Thyroid gland (tissue), 4 donors: Measurements from ENCODE around the gene FOXS1. TPM values are rescaled to one million over a fixed set of nuclear protein-coding genes. Genes with fewer than 3 reads are reported as not detected.
A peak's percentile ranks its signal among the peaks of the same experiment; 100 is the strongest.

Source experiments
- DNase-seq, 2 donors: peaks; one replicate each; pipeline ENCODE4 v3.0.0-alpha.2; 2019
- H3K27ac ChIP-seq, 3 donors: fragments of 200-600 bp; sonication (generic); 1 replicate in 2 of 3; 2 replicates in 1 of 3; pipeline ENCODE4 v1.5.1; 2016 to 2019; ENCODE audit warnings: mild to moderate bottlenecking in 1 of 3, moderate library complexity in 1 of 3
- H3K27me3 ChIP-seq: fragments of 200-600 bp; sonication (generic); one replicate; pipeline ENCODE4 v1.5.1; 2019
- H3K36me3 ChIP-seq, 2 donors: fragments of 200-600 bp; sonication (generic); one replicate each; pipeline ENCODE4 v1.5.1; 2016 to 2019
- H3K4me1 ChIP-seq, 2 donors: fragments of 200-600 bp; sonication (generic); one replicate each; pipeline ENCODE4 v1.5.1; 2017 to 2019
- H3K4me3 ChIP-seq, 3 donors: fragments of 200-600 bp; sonication (generic); replicated peaks in 1 of 3; 1 replicate in 2 of 3; 2 replicates in 1 of 3; pipeline ENCODE4 v1.5.1; 2016; ENCODE audit warnings: mild to moderate bottlenecking in 1 of 3
- H3K9me3 ChIP-seq: fragments of 200-600 bp; sonication (generic); one replicate; pipeline ENCODE4 v1.5.1; 2017
- CTCF ChIP-seq, 6 experiments: fragments of 200-600 bp in 3 of 6; fragments of 450-650 bp in 3 of 6; sonication (generic) in 3 of 6; IDR thresholded peaks; one replicate each; pipeline ENCODE4 v1.5.1; 2016 to 2019; ENCODE audit warnings: antibody characterized with exemption in 6 of 6, mild to moderate bottlenecking in 2 of 6, inconsistent platforms in 1 of 6, moderate library complexity in 1 of 6
- POLR2A ChIP-seq, 2 donors: fragments of 450-650 bp; IDR thresholded peaks; one replicate each; pipeline ENCODE4 v1.6.1; 2017; ENCODE audit warnings: antibody characterized with exemption in 2 of 2, mild to moderate bottlenecking in 2 of 2, moderate library complexity in 1 of 2
- WGBS, 2 donors: methylation state at CpG; one replicate each; pipeline ENCODE4 v1.1.5; 2017; 5-methylcytosine and 5-hydroxymethylcytosine counted together
- intact Hi-C: fragments of 100-400 bp; cut with DNase I; formaldehyde crosslinking; loops from one replicate; pipeline ENCODE4 v1.15.1; 2023
- total RNA-seq, 4 donors: library from RNA; depleted of rRNA; stranded (reverse); fragments of >200 nt; gene quantifications; one replicate each; pipeline ENCODE4 v1.2.3, GENCODE V29; 2016

FOXS1 gene
- total RNA-seq, 4 donors from 2014 or later, result 0.44 to 1.0 TPM; not detected in 2

DNA sequence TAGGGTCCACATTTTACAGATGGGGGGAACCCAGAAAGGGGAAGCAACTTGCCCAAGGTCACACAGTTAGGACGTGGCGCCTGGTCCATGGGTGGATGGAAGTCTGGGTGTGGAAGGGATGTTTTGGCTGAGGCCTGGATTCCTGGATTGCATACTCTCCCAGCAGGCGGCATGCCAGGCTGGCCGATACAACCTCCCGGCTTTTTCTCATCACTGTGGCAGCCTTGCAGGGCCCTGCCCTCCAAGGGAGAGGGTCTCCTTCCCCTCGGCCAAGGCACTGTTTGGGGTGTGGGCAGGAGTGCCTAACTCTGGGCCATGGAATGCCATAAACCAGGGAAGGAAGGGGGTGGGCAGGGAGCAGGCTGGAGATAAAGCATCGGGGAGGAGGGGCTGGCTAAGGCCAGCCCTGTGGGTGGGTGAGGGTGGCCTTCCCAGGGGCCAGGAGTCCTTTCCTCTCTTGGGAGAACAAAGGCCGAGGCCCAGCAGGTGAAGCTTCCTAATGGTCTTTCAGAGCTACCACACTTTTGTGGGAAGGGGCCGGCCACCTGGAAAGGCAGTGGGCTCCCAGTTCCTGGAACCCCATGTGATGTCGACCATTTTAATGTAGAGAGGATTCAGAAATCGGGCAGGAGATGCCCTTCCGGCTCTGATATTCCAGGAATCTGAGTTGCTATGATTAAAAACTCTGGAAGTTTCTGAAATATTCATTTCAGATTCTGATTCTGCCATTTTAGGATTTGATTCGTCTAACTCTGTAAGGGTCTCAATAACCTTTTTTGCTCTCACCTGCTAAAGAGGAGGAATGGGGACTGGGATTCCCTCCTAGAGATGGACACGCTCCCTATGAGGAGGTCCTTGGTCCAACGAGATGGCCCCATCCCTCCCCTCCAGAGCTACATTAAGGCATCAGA is 4.2 kb downstream of the FOXS1 start:
- Histone ChIP-seq H3K27ac (peak overlapping the region in 1 of 3 donors; percentile 38), H3K27me3 (no peaks in the 10 kb centered on the region), H3K4me1 (peaks cover 0 to 31% of the 10 kb centered on the region in 2 donors), H3K36me3 (no peaks in the 10 kb centered on the region), H3K9me3 (no peaks in the 10 kb centered on the region), H3K4me3 (no peak overlapping the region)
- intact Hi-C loops, result no loop called here
- 72 to 76% methylated on average over 14 to 15 of the region's 15 CpGs for WGBS, 2 donors
- TF ChIP-seq POLR2A (IDR thresholded peaks at IDR 0.05), result no peak
- no peak for TF ChIP-seq CTCF (IDR thresholded peaks at IDR 0.05)
- DNase-seq, result no peak

GRCh38 chr20:31839782-31840487 is 5.5 kb downstream of the FOXS1 start:
- H3K4me3 ChIP-seq, result no peak overlapping the region
- H3K4me1 ChIP-seq, result peaks cover 0 to 37% of the 10 kb centered on the region in 2 donors
- H3K27me3 ChIP-seq, result no peaks in the 10 kb centered on the region
- H3K36me3 ChIP-seq, result no peaks in the 10 kb centered on the region
- no peak for DNase-seq
- TF ChIP-seq POLR2A (IDR thresholded peaks at IDR 0.05) (no peak), CTCF (IDR thresholded peaks at IDR 0.05) (no peak)
- intact Hi-C loops, result loop anchor here (10.0 kb wide), 2 partner anchors 95 to 205 kb away; partner anchors contain the start of gene COX4I2
- WGBS, 2 donors, result 75 to 80% methylated on average over 5 of the region's 5 CpGs
- no peak overlapping the region for H3K27ac ChIP-seq
- no peaks in the 10 kb centered on the region for H3K9me3 ChIP-seq

- H3K36me3 ChIP-seq, result no peaks in the 10 kb centered on the region
- peaks cover 0 to 39% of the 10 kb centered on the region in 2 donors for H3K4me1 ChIP-seq
- intact Hi-C loops, result loop anchor here (10.0 kb wide), 2 partner anchors 94 to 204 kb away; partner anchors contain the start of gene COX4I2
- H3K27ac ChIP-seq, result peak overlapping the region in 1 of 3 donors; percentile 28
- no peaks in the 10 kb centered on the region for H3K27me3 ChIP-seq
- TF ChIP-seq POLR2A (IDR thresholded peaks at IDR 0.05) (no peak), CTCF (IDR thresholded peaks at IDR 0.05) (no peak)
- peak in 1 of 2 donors; percentile 37 for DNase-seq
- 73 to 75% methylated on average over 9 of the region's 9 CpGs for WGBS, 2 donors
- H3K4me3 ChIP-seq, result no peak overlapping the region
- H3K9me3 ChIP-seq, result no peaks in the 10 kb centered on the region
Observed at GRCh38 chr20:31838646-31839292, 6.6 kb downstream of the FOXS1 start.

- Histone ChIP-seq H3K36me3 (no peaks in the 10 kb centered on the region), H3K4me3 (no peak overlapping the region), H3K9me3 (no peaks in the 10 kb centered on the region), H3K27me3 (no peaks in the 10 kb centered on the region), H3K27ac (peak overlapping the region in 1 of 3 donors; percentile 28), H3K4me1 (peaks cover 0 to 36% of the 10 kb centered on the region in 2 donors)
- WGBS, 2 donors, result 56 to 66% methylated on average over 3 of the region's 3 CpGs
- intact Hi-C loops, result loop anchor here (10.0 kb wide), 2 partner anchors 93 to 203 kb away; partner anchors contain the start of gene COX4I2
- no peak for TF ChIP-seq POLR2A (IDR thresholded peaks at IDR 0.05)
- TF ChIP-seq CTCF (IDR thresholded peaks at IDR 0.05), result no peak
- no peak for DNase-seq
Observed at GRCh38 chr20:31837896-31838397, 7.5 kb downstream of the FOXS1 start.
